ENCODE data around the gene KLHL15. TPM values are rescaled to one million over a fixed set of nuclear protein-coding genes. Genes with fewer than 3 reads are reported as not detected.

Gene KLHL15
- total and polyA plus RNA-seq, 2 experiments from 2014 or later = 2.4 to 15.0 TPM

GRCh38 chrX:24030597-24030996, 3.6 kb upstream of the KLHL15 start:
- DNase-seq (ENCODE audit: low spot score) = no peak
- H3K4me3 Mint-ChIP-seq = no peak overlapping the region
- Histone ChIP-seq H3K4me3 (no peak overlapping the region), H3K79me2 (replicated peaks; ENCODE audit: insufficient read depth) (no peaks in the 10 kb centered on the region), H2AFZ (no peak overlapping the region), H4K20me1 (replicated peaks; ENCODE audit: insufficient read depth) (no peaks in the 10 kb centered on the region), H3K4me1 (ENCODE audit: insufficient read depth) (no peaks in the 10 kb centered on the region), H3K36me3 (ENCODE audit: insufficient read depth) (no peaks in the 10 kb centered on the region), H3K4me2 (no peak overlapping the region), H3K9me2 (ENCODE audit: insufficient read depth) (no peaks in the 10 kb centered on the region), H3K27ac (ENCODE audit: low read depth) (no peak overlapping the region), H3K27me3 (ENCODE audit: insufficient read depth) (peaks cover 35% of the 10 kb centered on the region), H3F3A (replicated peaks; ENCODE audit: low read depth) (no peaks in the 10 kb centered on the region)
- ATAC-seq = no peak
- H3K36me3 Mint-ChIP-seq (ENCODE audit: low read depth) = peaks cover 3% of the 10 kb centered on the region; the same call in 1 of the 3 replicates
- TF ChIP-seq ZNF462 (CRISPR knock-in tag; IDR thresholded peaks at IDR 0.05) = no peak
- no peak for TF ChIP-seq ZNF114 (CRISPR knock-in tag; IDR thresholded peaks at IDR 0.05)
- TF ChIP-seq CTCF (conservative IDR thresholded peaks at IDR 0.05; ENCODE audit: low read depth in 2 of 2) = no peak
- no peak for TF ChIP-seq JUNB (IDR thresholded peaks at IDR 0.05; ENCODE audit: unreplicated experiment)
- TF ChIP-seq REST (IDR thresholded peaks at IDR 0.05; ENCODE audit: unreplicated experiment) = no peak
- TF ChIP-seq NANOG (IDR thresholded peaks at IDR 0.05; ENCODE audit: borderline replicate concordance) = no peak
- TF ChIP-seq POLR2AphosphoS5 (IDR thresholded peaks at IDR 0.05; ENCODE audit: low read depth) = no peak
- TF ChIP-seq EZH2phosphoT487 (IDR thresholded peaks at IDR 0.05; ENCODE audit: unreplicated experiment) = no peak
- no peak for TF ChIP-seq ZNF331 (CRISPR knock-in tag; IDR thresholded peaks at IDR 0.05; ENCODE audit: low read depth)
- TF ChIP-seq STAT1 (IDR thresholded peaks at IDR 0.05; ENCODE audit: unreplicated experiment) = no peak
- TF ChIP-seq CREB1 (CRISPR knock-in tag; IDR thresholded peaks at IDR 0.05; ENCODE audit: low read depth) = no peak
- H3K27me3 Mint-ChIP-seq (ENCODE audit: insufficient read depth, low read depth, poor library complexity) = peaks cover 12% of the 10 kb centered on the region
- H3K9me3 Mint-ChIP-seq = no peaks in the 10 kb centered on the region
- peaks cover 2% of the 10 kb centered on the region; the same call in 2 of the 3 replicates for H3K4me1 Mint-ChIP-seq
- no peak overlapping the region for H3K27ac Mint-ChIP-seq

Data from GM23338 (cell line).